H9 (cell line): ENCODE data around the gene ATP1A4. TPM values are rescaled to one million over a fixed set of nuclear protein-coding genes. Genes with fewer than 3 reads are reported as not detected.

ENCODE experiments used
- DNase-seq: peaks from one replicate; pipeline ENCODE4 v3.0.0-alpha.2; 2017
- H2AFZ ChIP-seq: one replicate; pipeline ENCODE4 v1.6.1; 2013; ENCODE audit warnings: mild to moderate bottlenecking, low read length, control low read depth, moderate library complexity
- H2AK5ac ChIP-seq: 2 replicates; pipeline ENCODE4 v1.6.1; 2013; ENCODE audit warnings: low read length, control low read depth, mixed read lengths; ENCODE audit not compliant: insufficient read length
- H2BK120ac ChIP-seq: one replicate; pipeline ENCODE4 v1.6.1; 2013; ENCODE audit warnings: low read depth, mild to moderate bottlenecking, low read length, control low read depth, inconsistent platforms; ENCODE audit not compliant: poor library complexity, severe bottlenecking
- H2BK12ac ChIP-seq: 2 replicates; pipeline ENCODE4 v1.6.1; 2013; ENCODE audit warnings: low read length, control low read depth, mixed read lengths, low read depth; ENCODE audit not compliant: insufficient read length
- H2BK15ac ChIP-seq: 2 replicates; pipeline ENCODE4 v1.6.1; 2013; ENCODE audit warnings: low read depth, low read length, control low read depth
- H2BK20ac ChIP-seq: one replicate; pipeline ENCODE4 v1.6.1; 2013; ENCODE audit warnings: low read depth, mild to moderate bottlenecking, low read length, control low read depth, inconsistent platforms; ENCODE audit not compliant: poor library complexity, severe bottlenecking
- H2BK5ac ChIP-seq: 2 replicates; pipeline ENCODE4 v1.6.1; 2013; ENCODE audit warnings: low read length, control low read depth, mixed read lengths; ENCODE audit not compliant: insufficient read length
- H3K14ac ChIP-seq: 2 replicates; pipeline ENCODE4 v1.6.1; 2013; ENCODE audit warnings: low read length, control low read depth; ENCODE audit not compliant: insufficient read depth
- H3K18ac ChIP-seq: 2 replicates; pipeline ENCODE4 v1.6.1; 2013; ENCODE audit warnings: low read depth, mild to moderate bottlenecking, mixed read lengths, low read length, control low read depth; ENCODE audit not compliant: insufficient read length
- H3K23ac ChIP-seq: 2 replicates; pipeline ENCODE4 v1.6.1; 2013; ENCODE audit warnings: low read length, control low read depth, mixed read lengths, low read depth; ENCODE audit not compliant: insufficient read length
- H3K23me2 ChIP-seq: 2 replicates; pipeline ENCODE4 v1.6.1; 2013; ENCODE audit warnings: low read depth, mild to moderate bottlenecking, mixed read lengths, low read length, control low read depth; ENCODE audit not compliant: insufficient read length, poor library complexity, severe bottlenecking
- H3K27ac ChIP-seq: 2 replicates; pipeline ENCODE4 v1.5.1; 2013; ENCODE audit warnings: low read length, control low read depth, mixed read lengths, low read depth; ENCODE audit not compliant: insufficient read length
- H3K27me3 ChIP-seq: 2 replicates; pipeline ENCODE4 v1.6.1; 2013; ENCODE audit warnings: low read length, control low read depth, inconsistent platforms; ENCODE audit not compliant: insufficient read depth
- H3K4ac ChIP-seq: 2 replicates; pipeline ENCODE4 v1.6.1; 2013; ENCODE audit warnings: low read depth, mild to moderate bottlenecking, control low read depth, inconsistent platforms, low read length, moderate library complexity
- H3K4me1 ChIP-seq: 2 replicates; pipeline ENCODE4 v1.6.1; 2013; ENCODE audit warnings: low read length, control low read depth, inconsistent platforms; ENCODE audit not compliant: insufficient read depth
- H3K4me2 ChIP-seq: 2 replicates; pipeline ENCODE4 v1.6.1; 2013; ENCODE audit warnings: low read length, control low read depth, mixed read lengths; ENCODE audit not compliant: insufficient read length, insufficient read depth
- H3K56ac ChIP-seq: 2 replicates; pipeline ENCODE4 v1.6.1; 2013; ENCODE audit warnings: low read depth, mild to moderate bottlenecking, mixed read lengths, low read length, control low read depth; ENCODE audit not compliant: insufficient read length
- H3K79me1 ChIP-seq: 2 replicates; pipeline ENCODE4 v1.6.1; 2013; ENCODE audit warnings: low read depth, mild to moderate bottlenecking, moderate library complexity, low read length, control low read depth, inconsistent platforms; ENCODE audit not compliant: insufficient read depth, poor library complexity, severe bottlenecking
- H3K79me2 ChIP-seq: 2 replicates; pipeline ENCODE4 v1.6.1; 2013; ENCODE audit warnings: low read length, control low read depth, inconsistent platforms; ENCODE audit not compliant: insufficient read depth
- H3K9ac ChIP-seq: 2 replicates; pipeline ENCODE4 v1.6.1; 2013; ENCODE audit warnings: low read length, control low read depth, mixed read lengths; ENCODE audit not compliant: insufficient read length; ENCODE audit errors: extremely low read depth
- H3K9me3 ChIP-seq: one replicate; pipeline ENCODE4 v1.6.1; 2013; ENCODE audit warnings: low read depth, low read length, inconsistent platforms; ENCODE audit not compliant: control insufficient read depth
- H3T11ph ChIP-seq: one replicate; pipeline ENCODE4 v1.6.1; 2013; ENCODE audit warnings: mild to moderate bottlenecking, low read length, control low read depth, inconsistent platforms
- H4K20me1 ChIP-seq: one replicate; pipeline ENCODE4 v1.6.1; 2013; ENCODE audit not compliant: control insufficient read depth, insufficient read length, insufficient read depth
- H4K5ac ChIP-seq: 2 replicates; pipeline ENCODE4 v1.6.1; 2013; ENCODE audit warnings: low read depth, mild to moderate bottlenecking, mixed read lengths, low read length, control low read depth; ENCODE audit not compliant: insufficient read length
- H4K8ac ChIP-seq: replicated peaks from 2 replicates; pipeline ENCODE4 v1.6.1; 2013; ENCODE audit warnings: low read length, control low read depth, mixed read lengths, low read depth; ENCODE audit not compliant: insufficient read length
- H4K91ac ChIP-seq: 2 replicates; pipeline ENCODE4 v1.6.1; 2013; ENCODE audit warnings: low read depth, mild to moderate bottlenecking, moderate library complexity, mixed read lengths, low read length, control low read depth; ENCODE audit not compliant: insufficient read length
- H3K27ac Mint-ChIP-seq, 3 experiments: 2 replicates in 2 of 3; 3 replicates in 1 of 3; pipeline ENCODE4 v1.8.0; 2020 to 2021; ENCODE audit warnings: mixed read lengths in 3 of 3, mild to moderate bottlenecking in 1 of 3, moderate library complexity in 1 of 3
- H3K27me3 Mint-ChIP-seq: 2 replicates; pipeline ENCODE4 v1.8.0; 2021; ENCODE audit warnings: low read depth, mild to moderate bottlenecking, moderate library complexity, mixed read lengths
- H3K36me3 Mint-ChIP-seq, 3 experiments: 2 replicates in 2 of 3; 3 replicates in 1 of 3; pipeline ENCODE4 v1.8.0; 2020 to 2021; ENCODE audit warnings: low read depth in 3 of 3, mixed read lengths in 3 of 3; ENCODE audit not compliant: insufficient read depth in 1 of 3
- H3K4me1 Mint-ChIP-seq, 2 experiments: 2 replicates each; pipeline ENCODE4 v1.8.0; 2020; ENCODE audit warnings: mixed read lengths in 2 of 2
- H3K4me3 Mint-ChIP-seq, 2 experiments: 2 replicates in 1 of 2; 3 replicates in 1 of 2; pipeline ENCODE4 v1.8.0; 2020 to 2021; ENCODE audit warnings: mild to moderate bottlenecking in 2 of 2, mixed read lengths in 2 of 2, moderate library complexity in 1 of 2
- H3K9me3 Mint-ChIP-seq, 2 experiments: 2 replicates in 1 of 2; 3 replicates in 1 of 2; pipeline ENCODE4 v1.8.0; 2020; ENCODE audit warnings: mild to moderate bottlenecking in 2 of 2, mixed read lengths in 2 of 2, moderate library complexity in 1 of 2
- WGBS: extraction: QIAGEN DNeasy Blood & Tissue Kit; methylation state at CpG from one replicate; pipeline ENCODE4 v1.1.7; 2013; ENCODE audit warnings: missing lambda C conversion rate, low lambda C conversion rate, mixed read lengths; ENCODE audit not compliant: insufficient read length; ENCODE audit errors: extremely low coverage; 5-methylcytosine and 5-hydroxymethylcytosine counted together
- total RNA-seq: library from RNA; stranded (reverse); gene quantifications from 2 replicates; pipeline ENCODE4 v1.2.1, GENCODE V29; 2021
- TF ChIP-seq, protein P1 (sequence below): fragments of 200-600 bp; sonication (generic); conservative IDR thresholded peaks from 3 replicates; pipeline ENCODE4 v1.8.0; 2021; ENCODE audit warnings: antibody characterized with exemption, mild to moderate bottlenecking

The ATP1A4 gene
- total RNA-seq, 1 experiment from 2014 or later = 0.20 TPM

DNA sequence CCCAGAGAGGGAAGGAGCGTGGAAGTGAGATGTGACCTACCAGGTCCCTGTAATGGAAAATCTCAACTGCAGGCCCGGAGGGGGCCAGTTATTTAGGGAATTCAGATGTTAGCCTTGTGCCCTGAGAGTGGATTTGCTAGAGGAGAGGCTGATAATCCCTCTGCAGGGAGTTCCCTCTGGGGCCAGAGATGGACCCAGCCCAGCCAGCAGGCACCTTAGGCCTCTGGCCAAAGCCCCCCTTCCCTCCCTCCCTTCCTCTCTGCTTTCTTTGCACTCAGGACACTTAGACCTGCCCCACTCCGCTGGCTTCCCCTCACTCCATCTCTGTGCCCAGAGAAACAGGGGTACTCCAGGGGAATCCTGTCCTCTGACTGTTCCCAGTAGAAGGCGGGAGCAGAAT, 37.3 kb upstream of the ATP1A4 start:
- H3K9ac ChIP-seq = no peak overlapping the region
- H2AK5ac ChIP-seq = no peak overlapping the region
- no peaks in the 10 kb centered on the region for H3K9me3 Mint-ChIP-seq
- H3K79me2 ChIP-seq = no peaks in the 10 kb centered on the region
- H2BK15ac ChIP-seq = no peak overlapping the region
- no peak overlapping the region for H3K18ac ChIP-seq
- no peak overlapping the region for H4K8ac ChIP-seq
- no peak overlapping the region for H3K23ac ChIP-seq
- H3K4ac ChIP-seq = no peak overlapping the region
- H4K20me1 ChIP-seq = no peaks in the 10 kb centered on the region
- H3K4me2 ChIP-seq = no peak overlapping the region
- no peaks in the 10 kb centered on the region for H3K79me1 ChIP-seq
- H3K4me3 Mint-ChIP-seq = no peak overlapping the region
- H3K14ac ChIP-seq = no peak overlapping the region
- DNase-seq = no peak
- WGBS = no CpG with 5 or more reads among the region's 4 CpGs
- H3K27ac ChIP-seq = no peak overlapping the region
- no peak overlapping the region for H3K56ac ChIP-seq
- H3K27me3 Mint-ChIP-seq = peaks cover 2% of the 10 kb centered on the region
- H3K23me2 ChIP-seq = no peaks in the 10 kb centered on the region
- peaks cover 18% of the 10 kb centered on the region; the same call in 1 of the 2 replicates for H3K4me1 ChIP-seq
- H3K9me3 ChIP-seq = no peaks in the 10 kb centered on the region
- H2BK120ac ChIP-seq = no peak overlapping the region
- no peak overlapping the region for H4K91ac ChIP-seq
- peaks cover 79 to 85% of the 10 kb centered on the region in 2 experiments for H3K4me1 Mint-ChIP-seq
- no peak overlapping the region for H2BK20ac ChIP-seq
- no peak overlapping the region for H3T11ph ChIP-seq
- peaks cover 0 to 7% (median 0%) of the 10 kb centered on the region in 3 experiments; a peak in 2 of 7 replicates for H3K36me3 Mint-ChIP-seq
- H3K27ac Mint-ChIP-seq = peak overlapping the region; percentile 4 to 59 (median 57); a peak in 3 of 7 replicates
- TF ChIP-seq, protein P1, sequence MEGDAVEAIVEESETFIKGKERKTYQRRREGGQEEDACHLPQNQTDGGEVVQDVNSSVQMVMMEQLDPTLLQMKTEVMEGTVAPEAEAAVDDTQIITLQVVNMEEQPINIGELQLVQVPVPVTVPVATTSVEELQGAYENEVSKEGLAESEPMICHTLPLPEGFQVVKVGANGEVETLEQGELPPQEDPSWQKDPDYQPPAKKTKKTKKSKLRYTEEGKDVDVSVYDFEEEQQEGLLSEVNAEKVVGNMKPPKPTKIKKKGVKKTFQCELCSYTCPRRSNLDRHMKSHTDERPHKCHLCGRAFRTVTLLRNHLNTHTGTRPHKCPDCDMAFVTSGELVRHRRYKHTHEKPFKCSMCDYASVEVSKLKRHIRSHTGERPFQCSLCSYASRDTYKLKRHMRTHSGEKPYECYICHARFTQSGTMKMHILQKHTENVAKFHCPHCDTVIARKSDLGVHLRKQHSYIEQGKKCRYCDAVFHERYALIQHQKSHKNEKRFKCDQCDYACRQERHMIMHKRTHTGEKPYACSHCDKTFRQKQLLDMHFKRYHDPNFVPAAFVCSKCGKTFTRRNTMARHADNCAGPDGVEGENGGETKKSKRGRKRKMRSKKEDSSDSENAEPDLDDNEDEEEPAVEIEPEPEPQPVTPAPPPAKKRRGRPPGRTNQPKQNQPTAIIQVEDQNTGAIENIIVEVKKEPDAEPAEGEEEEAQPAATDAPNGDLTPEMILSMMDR = no peak
- no peak overlapping the region for H2AFZ ChIP-seq
- no peaks in the 10 kb centered on the region for H3K27me3 ChIP-seq
- H2BK12ac ChIP-seq = no peak overlapping the region
- H4K5ac ChIP-seq = no peak overlapping the region
- no peak overlapping the region for H2BK5ac ChIP-seq
